Chondrocyte (in vitro differentiated cells): ENCODE measurements around the gene GRHL1. TPM values are rescaled to one million over a fixed set of nuclear protein-coding genes. Genes with fewer than 3 reads are reported as not detected.

ENCODE experiments used
- DNase-seq: peaks from one replicate; pipeline ENCODE4 v3.0.0; 2021; ENCODE audit warnings: mixed read lengths, low spot score
- H3K27ac Mint-ChIP-seq: one replicate; pipeline ENCODE4 v1.8.0; 2021; ENCODE audit warnings: mild to moderate bottlenecking, moderate library complexity, mixed read lengths; ENCODE audit not compliant: unreplicated experiment
- H3K27me3 Mint-ChIP-seq: 2 replicates; pipeline ENCODE4 v1.8.0; 2021; ENCODE audit warnings: low read depth, mixed read lengths
- H3K36me3 Mint-ChIP-seq: 2 replicates; pipeline ENCODE4 v1.8.0; 2021; ENCODE audit warnings: low read depth, mixed read lengths
- H3K4me1 Mint-ChIP-seq: 2 replicates; pipeline ENCODE4 v1.8.0; 2021; ENCODE audit warnings: low read depth, mild to moderate bottlenecking, mixed read lengths
- H3K4me3 Mint-ChIP-seq: one replicate; pipeline ENCODE4 v1.8.0; 2021; ENCODE audit warnings: mild to moderate bottlenecking, moderate library complexity, mixed read lengths; ENCODE audit not compliant: unreplicated experiment
- H3K9me3 Mint-ChIP-seq: 2 replicates; pipeline ENCODE4 v1.8.0; 2021; ENCODE audit warnings: low read depth, mixed read lengths
- total RNA-seq: library from RNA; stranded (reverse); gene quantifications from 3 replicates; pipeline ENCODE4 v1.2.1, GENCODE V29; 2021
- TF ChIP-seq, protein P1 (sequence below): fragments of 200-600 bp; sonication (generic); IDR thresholded peaks from 2 replicates; pipeline ENCODE4 v1.5.0; 2021; ENCODE audit warnings: antibody characterized with exemption, mild to moderate bottlenecking, moderate library complexity

GRHL1 gene
- total RNA-seq, 1 donor from 2014 or later = 0.42 TPM

- Mint-ChIP-seq H3K9me3 (no peaks in the 10 kb centered on the region), H3K27ac (no peak overlapping the region), H3K36me3 (no peaks in the 10 kb centered on the region), H3K27me3 (peaks cover 1% of the 10 kb centered on the region), H3K4me3 (no peak overlapping the region), H3K4me1 (no peaks in the 10 kb centered on the region)
- DNase-seq = no peak
- TF ChIP-seq, protein P1, sequence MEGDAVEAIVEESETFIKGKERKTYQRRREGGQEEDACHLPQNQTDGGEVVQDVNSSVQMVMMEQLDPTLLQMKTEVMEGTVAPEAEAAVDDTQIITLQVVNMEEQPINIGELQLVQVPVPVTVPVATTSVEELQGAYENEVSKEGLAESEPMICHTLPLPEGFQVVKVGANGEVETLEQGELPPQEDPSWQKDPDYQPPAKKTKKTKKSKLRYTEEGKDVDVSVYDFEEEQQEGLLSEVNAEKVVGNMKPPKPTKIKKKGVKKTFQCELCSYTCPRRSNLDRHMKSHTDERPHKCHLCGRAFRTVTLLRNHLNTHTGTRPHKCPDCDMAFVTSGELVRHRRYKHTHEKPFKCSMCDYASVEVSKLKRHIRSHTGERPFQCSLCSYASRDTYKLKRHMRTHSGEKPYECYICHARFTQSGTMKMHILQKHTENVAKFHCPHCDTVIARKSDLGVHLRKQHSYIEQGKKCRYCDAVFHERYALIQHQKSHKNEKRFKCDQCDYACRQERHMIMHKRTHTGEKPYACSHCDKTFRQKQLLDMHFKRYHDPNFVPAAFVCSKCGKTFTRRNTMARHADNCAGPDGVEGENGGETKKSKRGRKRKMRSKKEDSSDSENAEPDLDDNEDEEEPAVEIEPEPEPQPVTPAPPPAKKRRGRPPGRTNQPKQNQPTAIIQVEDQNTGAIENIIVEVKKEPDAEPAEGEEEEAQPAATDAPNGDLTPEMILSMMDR = no peak
Measured at GRCh38 chr2:9999693-10000092, 48.2 kb downstream of the GRHL1 start.

- Mint-ChIP-seq H3K4me1 (no peaks in the 10 kb centered on the region), H3K9me3 (no peaks in the 10 kb centered on the region), H3K36me3 (no peaks in the 10 kb centered on the region), H3K27ac (no peak overlapping the region), H3K4me3 (no peak overlapping the region), H3K27me3 (peaks cover 1% of the 10 kb centered on the region)
- DNase-seq = peak; percentile 47
- TF ChIP-seq, protein P1 = no peak
Measured at GRCh38 chr2:10000541-10000940, 49.0 kb downstream of the GRHL1 start.

GRCh38 chr2:10001586-10001985 is 50.1 kb downstream of the GRHL1 start:
- H3K4me3 Mint-ChIP-seq = no peak overlapping the region
- no peaks in the 10 kb centered on the region for H3K4me1 Mint-ChIP-seq
- TF ChIP-seq, protein P1 = no peak
- H3K27me3 Mint-ChIP-seq = no peaks in the 10 kb centered on the region
- H3K36me3 Mint-ChIP-seq = no peaks in the 10 kb centered on the region
- DNase-seq = no peak
- no peak overlapping the region for H3K27ac Mint-ChIP-seq
- no peaks in the 10 kb centered on the region for H3K9me3 Mint-ChIP-seq

- no peaks in the 10 kb centered on the region for H3K36me3 Mint-ChIP-seq
- TF ChIP-seq, protein P1 = no peak
- H3K27ac Mint-ChIP-seq = no peak overlapping the region
- H3K4me3 Mint-ChIP-seq = no peak overlapping the region
- H3K27me3 Mint-ChIP-seq = no peaks in the 10 kb centered on the region
- H3K9me3 Mint-ChIP-seq = no peaks in the 10 kb centered on the region
- no peak for DNase-seq
- H3K4me1 Mint-ChIP-seq = peaks cover 5% of the 10 kb centered on the region
Measured at GRCh38 chr2:10002109-10002508, 50.6 kb downstream of the GRHL1 start.

DNA sequence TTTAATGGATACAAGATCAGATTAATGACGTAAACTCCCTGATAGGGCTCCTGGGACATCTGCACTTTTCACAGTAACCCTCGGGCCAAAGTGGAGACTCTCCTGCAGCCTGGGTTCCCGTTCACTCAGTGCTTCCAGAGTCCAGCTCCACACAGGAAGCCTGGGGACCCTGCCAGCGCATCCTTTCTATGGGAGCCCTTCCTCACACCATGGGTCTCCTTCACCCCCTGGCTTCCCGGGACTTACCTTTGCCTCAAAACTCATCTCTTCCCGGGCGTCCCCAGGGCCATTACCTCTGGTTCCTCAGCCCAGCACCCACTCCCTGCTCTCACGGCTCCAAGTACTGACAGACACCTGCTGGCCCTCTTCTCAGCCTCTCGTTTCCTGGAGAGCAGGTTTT is 51.2 kb downstream of the GRHL1 start:
- Mint-ChIP-seq H3K9me3 (no peaks in the 10 kb centered on the region), H3K4me1 (peaks cover 11% of the 10 kb centered on the region)
- TF ChIP-seq, protein P1 = no peak

More for the DNA sequence above, 51.2 kb downstream of the GRHL1 start:
- peak; percentile 46 for DNase-seq
- Mint-ChIP-seq H3K36me3 (no peaks in the 10 kb centered on the region), H3K27ac (no peak overlapping the region), H3K4me3 (no peak overlapping the region), H3K27me3 (no peaks in the 10 kb centered on the region)
